Heart left ventricle (tissue), 16 donors: ENCODE data around the gene HNRNPA2B1. TPM values are rescaled to one million over a fixed set of nuclear protein-coding genes. Genes with fewer than 3 reads are reported as not detected.

Source experiments
- ATAC-seq, 4 donors: fragments of 200-7000 bp; cut with Tn5 transposase; one replicate each; pipeline ENCODE4 v1.9.1; 2020 to 2022; ENCODE audit warnings: moderate library complexity in 4 of 4, mild to moderate bottlenecking in 3 of 4, moderate number of reproducible peaks in 1 of 4
- DNase-seq, 5 donors: peaks; one replicate each; pipeline ENCODE4 v3.0.0-alpha.2; 2020
- H3K27ac ChIP-seq, 12 donors: fragments of 200-600 bp; sonication (generic) in 4 of 12; one replicate each; pipeline versions ENCODE4 v1.5.0 to v1.8.0; 2016 to 2022; ENCODE audit warnings: mild to moderate bottlenecking in 2 of 12
- H3K27me3 ChIP-seq, 9 donors: fragments of 200-600 bp; sonication (generic) in 2 of 9; one replicate each; pipeline versions ENCODE4 v1.5.1 to v1.8.0; 2016 to 2022; ENCODE audit warnings: mild to moderate bottlenecking in 3 of 9
- H3K36me3 ChIP-seq, 9 donors: fragments of 200-600 bp; sonication (generic) in 2 of 9; one replicate each; pipeline versions ENCODE4 v1.5.0 to v1.8.0; 2018 to 2022; ENCODE audit warnings: mild to moderate bottlenecking in 2 of 9
- H3K4me1 ChIP-seq, 12 donors: fragments of 200-600 bp; sonication (generic) in 4 of 12; one replicate each; pipeline versions ENCODE4 v1.5.0 to v1.8.0; 2016 to 2022; ENCODE audit warnings: mild to moderate bottlenecking in 3 of 12
- H3K4me3 ChIP-seq, 12 donors: fragments of 200-600 bp; sonication (generic) in 4 of 12; one replicate each; pipeline versions ENCODE4 v1.5.0 to v1.8.0; 2017 to 2022; ENCODE audit warnings: mild to moderate bottlenecking in 9 of 12, moderate library complexity in 4 of 12
- H3K9me3 ChIP-seq, 12 donors: fragments of 200-600 bp; sonication (generic) in 4 of 12; one replicate each; pipeline versions ENCODE4 v1.5.0 to v1.8.0; 2016 to 2022; ENCODE audit warnings: mild to moderate bottlenecking in 1 of 12
- CTCF ChIP-seq, 12 donors: fragments of 200-600 bp; sonication (generic) in 4 of 12; IDR thresholded peaks; one replicate each; pipeline versions ENCODE4 v1.5.0 to v1.8.0; 2018 to 2022; ENCODE audit warnings: antibody characterized with exemption in 12 of 12, mild to moderate bottlenecking in 5 of 12
- POLR2A ChIP-seq, 2 donors: fragments of 450-650 bp; IDR thresholded peaks; one replicate each; pipeline ENCODE4 v1.6.1; 2017; ENCODE audit warnings: antibody characterized with exemption in 2 of 2, mild to moderate bottlenecking in 2 of 2, moderate library complexity in 2 of 2
- WGBS, 4 donors: extraction: QIAGEN DNeasy Blood & Tissue Kit in 2 of 4; methylation state at CpG; one replicate each; pipeline versions ENCODE4 v1.1.5 to v1.1.7; 2013 to 2018; 5-methylcytosine and 5-hydroxymethylcytosine counted together
- intact Hi-C, 10 donors: fragments of 100-400 bp; cut with DNase I; formaldehyde crosslinking; loops; one replicate each; pipeline versions ENCODE4 v1.11.1 to v1.14.2; 2022
- polyA plus RNA-seq, 2 donors: library from polyadenylated mRNA; stranded (reverse); fragments of 200-250 nt; gene quantifications; one replicate each; pipeline ENCODE4 v1.2.3, GENCODE V29; 2013
- total RNA-seq, 9 donors: library from RNA; depleted of rRNA in 2 of 9; stranded (reverse); fragments of >200 nt in 2 of 9; fragmentation: NEBNext Ultra II Directional in 3 of 9; extraction: Animal tissue kit (Norgen Biotek cat#: 25700) in 3 of 9; gene quantifications; one replicate each; pipeline versions ENCODE4 v1.1.0 to v1.2.4, GENCODE V29; 2016 to 2023
- donor health status: ischemic (EF 13 %, LVEDD 7.1; RV severe dilation, severe dysfunction).
- donor health status: healthy with polysubstance abuse.
- donor health status: DM: no; HTN: yes; CAD: no.
- donor health status: DM: no; HTN: no; CAD: no.
- donor health status: ischemic (EF 25% LVEDD 6.9; RV normal size, moderate dysfunction).
- donor health status: ischemic (EF 25% LVEDD 5.7; RV mildly dilated, moderate dysfunction).
- donor health status: healthy.
- donor health status: DM: yes; HTN: yes; CAD: no.
- donor health status: ischemic (EF 35%, LVEDD 5.7; RV mildly dilated, moderate dysfunction).
- donor health status: nonischemic (EF 11% LVEDD 7.7; RV severe dilation, severe dysfunction).
- donor health status: DM: yes; HTN: yes; CAD: no.
- donor health status: PGD.
- donor health status: ischemic (EF 29% LVEDD 5.4; RV normal size, mild dysfunction).
- donor health status: nonischemic (EF 23%, LVEDD 6.1; RV moderate dilation, normal function).

Gene HNRNPA2B1
- total and polyA plus RNA-seq, 11 donors: 142 to 732 (median 378) TPM

GRCh38 chr7:26198133-26198780, 2.3 kb downstream of the HNRNPA2B1 start:
- no peaks in the 10 kb centered on the region for H3K27me3 ChIP-seq
- H3K4me3 ChIP-seq: peak overlapping the region; percentile 75 to 97 (median 88)
- 0 to 1% (median 0%) methylated on average over 6 of the region's 6 CpGs for WGBS, 4 donors
- TF ChIP-seq CTCF (IDR thresholded peaks at IDR 0.05) (peak; percentile 69 to 87 (median 78)), POLR2A (IDR thresholded peaks at IDR 0.05) (no peak)
- H3K36me3 ChIP-seq: peaks cover 0 to 58% (median 44%) of the 10 kb centered on the region in 9 donors
- no peaks in the 10 kb centered on the region for H3K9me3 ChIP-seq
- intact Hi-C loops: loop anchor here in 4 of 10 donors (2.0 to 5.0 kb wide), 4 partner anchors 41 to 306 kb away; partner anchors contain the start of gene NFE2L3 (in 1 of the 4)
- ATAC-seq (no peak), DNase-seq (no peak)
- peak overlapping the region in 8 of 12 donors; percentile 97 to 100 (median 100) for H3K27ac ChIP-seq
- peaks cover 15 to 55% (median 52%) of the 10 kb centered on the region in 12 donors for H3K4me1 ChIP-seq

GRCh38 chr7:26197153-26198115, 3.1 kb downstream of the HNRNPA2B1 start:
- ATAC-seq: no peak
- Histone ChIP-seq H3K27ac (peak overlapping the region in 5 of 12 donors; percentile 97 to 100 (median 99)), H3K36me3 (peaks cover 0 to 66% (median 53%) of the 10 kb centered on the region in 9 donors)

GRCh38 chr7:26195867-26196657, 4.5 kb downstream of the HNRNPA2B1 start:
- ATAC-seq (no peak), DNase-seq (no peak)
- WGBS, 4 donors: 41 to 56% (median 48%) methylated on average over 10 of the region's 10 CpGs
- Histone ChIP-seq H3K27me3 (no peaks in the 10 kb centered on the region), H3K4me3 (peak overlapping the region in 7 of 12 donors; percentile 3 to 97 (median 84)), H3K36me3 (peaks cover 0 to 80% (median 66%) of the 10 kb centered on the region in 9 donors), H3K4me1 (peaks cover 21 to 69% (median 63%) of the 10 kb centered on the region in 12 donors), H3K9me3 (no peaks in the 10 kb centered on the region), H3K27ac (peak overlapping the region in 1 of 12 donors; percentile 19)
- TF ChIP-seq POLR2A (IDR thresholded peaks at IDR 0.05): no peak
- no peak for TF ChIP-seq CTCF (IDR thresholded peaks at IDR 0.05)
- intact Hi-C loops: loop anchor here in 3 of 10 donors (5.0 kb wide), 3 partner anchors 39 to 304 kb away; no protein-coding TSS in a partner anchor

More at GRCh38 chr7:26197153-26198115, 3.1 kb downstream of the HNRNPA2B1 start:
- Histone ChIP-seq H3K27me3 (no peaks in the 10 kb centered on the region), H3K4me3 (peak overlapping the region; percentile 75 to 97 (median 88)), H3K9me3 (no peaks in the 10 kb centered on the region), H3K4me1 (peaks cover 18 to 55% (median 54%) of the 10 kb centered on the region in 12 donors)
- DNase-seq: no peak
- intact Hi-C loops: loop anchor here in 4 of 10 donors (2.0 to 5.0 kb wide), 4 partner anchors 40 to 305 kb away; partner anchors contain the start of gene NFE2L3 (in 1 of the 4)
- 14 to 18% (median 16%) methylated on average over 5 of the region's 5 CpGs for WGBS, 4 donors
- TF ChIP-seq CTCF (IDR thresholded peaks at IDR 0.05): no peak
- TF ChIP-seq POLR2A (IDR thresholded peaks at IDR 0.05): no peak
